GM18499 (cell line): ENCODE measurements around the gene SCAPER.

Experiments
- ATAC-seq: cut with Tn5 transposase; IDR thresholded peaks from one replicate; pipeline ENCODE4 v1.9.1; 2021; ENCODE audit warnings: moderate number of reproducible peaks; ENCODE audit not compliant: insufficient read depth, unreplicated experiment

The SCAPER gene

GRCh38 chr15:76588811-76589747 is 316.1 kb downstream of the SCAPER start:
- ATAC-seq, result no peak

- no peak for ATAC-seq
These were observed 319.6 kb downstream of the SCAPER start for GRCh38 chr15:76585576-76585897.

- no peak for ATAC-seq
These were observed 320.1 kb downstream of the SCAPER start for GRCh38 chr15:76584868-76585575.

GRCh38 chr15:76582550-76582949 is 322.6 kb downstream of the SCAPER start:
- ATAC-seq, result no peak

GRCh38 chr15:76577879-76578512 is 327.1 kb downstream of the SCAPER start:
- no peak for ATAC-seq

GRCh38 chr15:76576523-76577279 is 328.4 kb downstream of the SCAPER start:
- no peak for ATAC-seq

- peak; percentile 19 for ATAC-seq
These were observed 329.5 kb downstream of the SCAPER start for GRCh38 chr15:76575679-76576078.

GRCh38 chr15:76575274-76575673 is 329.9 kb downstream of the SCAPER start:
- peak; percentile 59 for ATAC-seq

- ATAC-seq, result no peak
These were observed 332.2 kb downstream of the SCAPER start for GRCh38 chr15:76572983-76573314.

GRCh38 chr15:76566276-76566675 is 338.9 kb downstream of the SCAPER start:
- ATAC-seq, result no peak

- ATAC-seq, result no peak
These were observed 339.8 kb downstream of the SCAPER start for GRCh38 chr15:76565366-76565765.

GRCh38 chr15:76555247-76555646 is 349.9 kb downstream of the SCAPER start:
- no peak for ATAC-seq

- ATAC-seq, result no peak
These were observed 351.6 kb downstream of the SCAPER start for GRCh38 chr15:76553564-76553963.

- ATAC-seq, result no peak
These were observed 352.0 kb downstream of the SCAPER start for GRCh38 chr15:76553102-76553501.

GRCh38 chr15:76546805-76547204 is 358.3 kb downstream of the SCAPER start:
- ATAC-seq, result no peak

- no peak for ATAC-seq
These were observed 371.1 kb downstream of the SCAPER start for GRCh38 chr15:76533995-76534394.

GRCh38 chr15:76533060-76533820 is 371.9 kb downstream of the SCAPER start:
- ATAC-seq, result no peak

- no peak for ATAC-seq
These were observed 375.2 kb downstream of the SCAPER start for GRCh38 chr15:76529911-76530310.

GRCh38 chr15:76526111-76526510 is 379.0 kb downstream of the SCAPER start:
- ATAC-seq, result no peak

GRCh38 chr15:76517910-76518309 is 387.2 kb downstream of the SCAPER start:
- no peak for ATAC-seq
